OCI-LY1 (cell line): Measurements from ENCODE around the gene SPNS2.

Experiments used
- EZH2 ChIP-seq: fragments of 200-600 bp; sonication (generic), shearing (Covaris generic); IDR thresholded peaks from 2 replicates; pipeline ENCODE4 v1.8.0; 2017; ENCODE audit warnings: borderline replicate concordance, mixed run types, mild to moderate bottlenecking, antibody characterized with exemption, low read length, moderate library complexity, mixed read lengths
- TF ChIP-seq, protein P1 (sequence below): fragments of 200-600 bp; sonication (generic), shearing (Covaris generic); IDR thresholded peaks from 2 replicates; pipeline ENCODE4 v1.5.1; 2017; ENCODE audit warnings: mild to moderate bottlenecking, antibody characterized with exemption, low read length, moderate library complexity, mixed read lengths

DNA sequence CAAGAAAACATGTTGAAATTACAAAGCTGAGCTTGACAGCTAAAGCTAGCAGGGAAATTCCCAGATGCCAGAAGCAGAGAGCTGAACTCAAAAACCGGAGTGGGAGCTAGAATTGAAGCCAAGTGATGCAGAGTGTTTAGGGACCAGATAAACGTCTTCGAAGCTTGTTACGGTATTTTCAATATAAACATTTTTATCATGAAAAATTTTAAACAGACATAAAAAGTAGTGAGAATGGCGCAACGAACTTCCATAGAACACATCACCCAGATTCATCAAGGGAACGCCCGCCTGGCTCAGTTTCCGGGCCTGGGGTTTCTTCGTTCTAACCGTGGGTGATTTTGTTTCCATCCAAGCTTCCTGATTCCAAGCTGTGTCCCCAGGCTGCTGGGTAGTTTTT is 18.1 kb downstream of the SPNS2 start:
- TF ChIP-seq, protein P1, sequence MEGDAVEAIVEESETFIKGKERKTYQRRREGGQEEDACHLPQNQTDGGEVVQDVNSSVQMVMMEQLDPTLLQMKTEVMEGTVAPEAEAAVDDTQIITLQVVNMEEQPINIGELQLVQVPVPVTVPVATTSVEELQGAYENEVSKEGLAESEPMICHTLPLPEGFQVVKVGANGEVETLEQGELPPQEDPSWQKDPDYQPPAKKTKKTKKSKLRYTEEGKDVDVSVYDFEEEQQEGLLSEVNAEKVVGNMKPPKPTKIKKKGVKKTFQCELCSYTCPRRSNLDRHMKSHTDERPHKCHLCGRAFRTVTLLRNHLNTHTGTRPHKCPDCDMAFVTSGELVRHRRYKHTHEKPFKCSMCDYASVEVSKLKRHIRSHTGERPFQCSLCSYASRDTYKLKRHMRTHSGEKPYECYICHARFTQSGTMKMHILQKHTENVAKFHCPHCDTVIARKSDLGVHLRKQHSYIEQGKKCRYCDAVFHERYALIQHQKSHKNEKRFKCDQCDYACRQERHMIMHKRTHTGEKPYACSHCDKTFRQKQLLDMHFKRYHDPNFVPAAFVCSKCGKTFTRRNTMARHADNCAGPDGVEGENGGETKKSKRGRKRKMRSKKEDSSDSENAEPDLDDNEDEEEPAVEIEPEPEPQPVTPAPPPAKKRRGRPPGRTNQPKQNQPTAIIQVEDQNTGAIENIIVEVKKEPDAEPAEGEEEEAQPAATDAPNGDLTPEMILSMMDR, result no peak
- no peak for TF ChIP-seq EZH2
